ENCODE results near the gene TMEM181. TPM values are rescaled to one million over a fixed set of nuclear protein-coding genes. Genes with fewer than 3 reads are reported as not detected.

The TMEM181 gene
- total and polyA plus RNA-seq, 2 experiments from 2014 or later, result 11.9 to 25.2 TPM

DNA sequence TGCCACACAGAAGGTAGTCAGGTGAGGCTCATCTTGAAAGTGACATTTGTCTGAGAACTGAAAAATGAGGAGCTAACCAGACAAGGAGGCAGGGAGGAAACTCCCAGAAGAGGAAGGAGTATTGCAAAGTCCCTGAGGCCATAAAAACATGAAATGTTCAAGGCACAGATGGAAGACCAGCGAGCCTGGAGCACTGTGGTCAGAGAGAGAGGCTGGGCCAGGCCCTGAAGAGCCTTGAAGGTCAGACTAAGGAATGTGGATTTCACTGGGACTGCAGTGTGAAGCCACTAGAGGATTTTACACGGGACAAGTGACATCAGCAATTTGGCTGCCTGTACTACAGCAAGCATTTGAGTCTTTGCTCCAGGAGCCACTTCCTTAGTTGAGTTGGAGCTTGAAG is 21.1 kb upstream of the TMEM181 start (continued):
- TF ChIP-seq ZNF331 (CRISPR knock-in tag; IDR thresholded peaks at IDR 0.05; ENCODE audit: low read depth) (no peak), EZH2 (IDR thresholded peaks at IDR 0.05; ENCODE audit: low read depth, unreplicated experiment) (no peak), JUNB (IDR thresholded peaks at IDR 0.05; ENCODE audit: unreplicated experiment) (no peak)
- TF ChIP-seq, protein P1, sequence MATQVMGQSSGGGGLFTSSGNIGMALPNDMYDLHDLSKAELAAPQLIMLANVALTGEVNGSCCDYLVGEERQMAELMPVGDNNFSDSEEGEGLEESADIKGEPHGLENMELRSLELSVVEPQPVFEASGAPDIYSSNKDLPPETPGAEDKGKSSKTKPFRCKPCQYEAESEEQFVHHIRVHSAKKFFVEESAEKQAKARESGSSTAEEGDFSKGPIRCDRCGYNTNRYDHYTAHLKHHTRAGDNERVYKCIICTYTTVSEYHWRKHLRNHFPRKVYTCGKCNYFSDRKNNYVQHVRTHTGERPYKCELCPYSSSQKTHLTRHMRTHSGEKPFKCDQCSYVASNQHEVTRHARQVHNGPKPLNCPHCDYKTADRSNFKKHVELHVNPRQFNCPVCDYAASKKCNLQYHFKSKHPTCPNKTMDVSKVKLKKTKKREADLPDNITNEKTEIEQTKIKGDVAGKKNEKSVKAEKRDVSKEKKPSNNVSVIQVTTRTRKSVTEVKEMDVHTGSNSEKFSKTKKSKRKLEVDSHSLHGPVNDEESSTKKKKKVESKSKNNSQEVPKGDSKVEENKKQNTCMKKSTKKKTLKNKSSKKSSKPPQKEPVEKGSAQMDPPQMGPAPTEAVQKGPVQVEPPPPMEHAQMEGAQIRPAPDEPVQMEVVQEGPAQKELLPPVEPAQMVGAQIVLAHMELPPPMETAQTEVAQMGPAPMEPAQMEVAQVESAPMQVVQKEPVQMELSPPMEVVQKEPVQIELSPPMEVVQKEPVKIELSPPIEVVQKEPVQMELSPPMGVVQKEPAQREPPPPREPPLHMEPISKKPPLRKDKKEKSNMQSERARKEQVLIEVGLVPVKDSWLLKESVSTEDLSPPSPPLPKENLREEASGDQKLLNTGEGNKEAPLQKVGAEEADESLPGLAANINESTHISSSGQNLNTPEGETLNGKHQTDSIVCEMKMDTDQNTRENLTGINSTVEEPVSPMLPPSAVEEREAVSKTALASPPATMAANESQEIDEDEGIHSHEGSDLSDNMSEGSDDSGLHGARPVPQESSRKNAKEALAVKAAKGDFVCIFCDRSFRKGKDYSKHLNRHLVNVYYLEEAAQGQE (IDR thresholded peaks at IDR 0.05; ENCODE audit: unreplicated experiment), result no peak

DNA sequence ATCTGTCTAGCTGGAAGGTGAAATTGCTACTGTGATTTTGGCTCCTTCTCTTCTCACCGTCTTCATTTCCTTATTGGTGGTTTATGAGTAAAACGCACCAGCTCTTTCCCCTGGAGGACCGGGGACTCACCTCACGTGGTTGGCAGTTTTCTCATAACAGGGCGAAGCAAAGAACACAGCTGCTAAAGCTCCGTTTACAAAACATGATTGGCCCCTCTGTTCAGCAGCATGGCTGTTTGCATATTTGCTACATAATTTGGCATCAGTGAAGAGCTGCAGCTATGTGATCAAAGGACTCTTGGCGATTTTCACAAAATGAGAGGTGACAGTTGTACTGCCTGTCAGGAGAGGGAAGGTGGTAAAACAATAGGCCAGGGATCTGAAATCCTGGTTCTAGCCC is 20.5 kb upstream of the TMEM181 start:
- H3K9me2 ChIP-seq (ENCODE audit: insufficient read depth), result no peaks in the 10 kb centered on the region
- Mint-ChIP-seq H3K4me3 (no peak overlapping the region; the same call in 2 of the 3 replicates), H3K27ac (no peak overlapping the region), H3K4me1 (peaks cover 7% of the 10 kb centered on the region), H3K9me3 (no peaks in the 10 kb centered on the region; the same call in 2 of the 3 replicates), H3K27me3 (ENCODE audit: insufficient read depth, low read depth, poor library complexity) (peaks cover 20% of the 10 kb centered on the region), H3K36me3 (ENCODE audit: low read depth) (no peaks in the 10 kb centered on the region; the same call in 2 of the 3 replicates)
- 0 out of 2 replicates have a peak, but pooled peaks cover 6% of the 10 kb centered on the region for H4K20me1 ChIP-seq (replicated peaks; ENCODE audit: insufficient read depth)
- ATAC-seq (no peak), DNase-seq (ENCODE audit: low spot score) (no peak)
- H2AFZ ChIP-seq, result no peak overlapping the region
- no peaks in the 10 kb centered on the region for H3K36me3 ChIP-seq (ENCODE audit: insufficient read depth)
- H3K27me3 ChIP-seq (ENCODE audit: insufficient read depth), result peaks cover 20% of the 10 kb centered on the region
- peaks cover 9% of the 10 kb centered on the region; the same call in 1 of the 2 replicates for H3K79me2 ChIP-seq (replicated peaks; ENCODE audit: insufficient read depth)
- TF ChIP-seq EZH2 (IDR thresholded peaks at IDR 0.05; ENCODE audit: low read depth, unreplicated experiment), result no peak
- peaks cover 14% of the 10 kb centered on the region; the same call in 1 of the 2 replicates for H3K4me1 ChIP-seq (ENCODE audit: insufficient read depth)
- no peaks in the 10 kb centered on the region; the same call in 1 of the 2 replicates for H3F3A ChIP-seq (replicated peaks; ENCODE audit: low read depth)
- no peak overlapping the region for H3K4me3 ChIP-seq
- no peak overlapping the region for H3K4me2 ChIP-seq
- H3K27ac ChIP-seq (ENCODE audit: low read depth), result no peak overlapping the region

DNA sequence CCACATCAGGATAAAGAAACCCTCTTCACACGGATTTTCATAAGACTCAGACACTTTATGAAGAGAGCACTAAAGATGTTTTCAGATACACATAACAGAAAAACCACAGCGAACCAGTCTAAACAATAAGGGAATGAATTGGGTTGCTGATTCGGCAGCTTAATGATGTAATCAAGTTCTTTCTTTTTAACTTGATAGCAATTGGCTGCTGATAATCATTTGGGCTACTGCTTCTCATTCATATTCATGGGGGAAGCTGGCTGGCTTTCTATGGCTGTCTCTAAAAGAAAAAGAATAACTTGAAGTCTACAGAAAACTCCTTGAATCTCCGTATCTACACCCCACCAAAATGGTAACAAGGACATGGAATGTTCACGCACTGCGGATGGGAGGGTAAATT is 20.0 kb upstream of the TMEM181 start:
- H3K27ac ChIP-seq (ENCODE audit: low read depth), result no peak overlapping the region
- Mint-ChIP-seq H3K9me3 (no peaks in the 10 kb centered on the region; the same call in 2 of the 3 replicates), H3K27ac (no peak overlapping the region; the same call in 1 of the 2 replicates), H3K4me3 (no peak overlapping the region), H3K4me1 (peaks cover 10% of the 10 kb centered on the region), H3K27me3 (ENCODE audit: insufficient read depth, low read depth, poor library complexity) (peaks cover 19% of the 10 kb centered on the region), H3K36me3 (ENCODE audit: low read depth) (peaks cover 2% of the 10 kb centered on the region; the same call in 1 of the 3 replicates)
- H2AFZ ChIP-seq, result no peak overlapping the region
- no peaks in the 10 kb centered on the region for H3K9me2 ChIP-seq (ENCODE audit: insufficient read depth)
- no peak overlapping the region for H3K4me3 ChIP-seq
- H3K27me3 ChIP-seq (ENCODE audit: insufficient read depth), result peaks cover 20% of the 10 kb centered on the region
- TF ChIP-seq EZH2phosphoT487 (IDR thresholded peaks at IDR 0.05; ENCODE audit: unreplicated experiment) (no peak), ZNF331 (CRISPR knock-in tag; IDR thresholded peaks at IDR 0.05; ENCODE audit: low read depth) (no peak), JUNB (IDR thresholded peaks at IDR 0.05; ENCODE audit: unreplicated experiment) (no peak)
- TF ChIP-seq, protein P2, sequence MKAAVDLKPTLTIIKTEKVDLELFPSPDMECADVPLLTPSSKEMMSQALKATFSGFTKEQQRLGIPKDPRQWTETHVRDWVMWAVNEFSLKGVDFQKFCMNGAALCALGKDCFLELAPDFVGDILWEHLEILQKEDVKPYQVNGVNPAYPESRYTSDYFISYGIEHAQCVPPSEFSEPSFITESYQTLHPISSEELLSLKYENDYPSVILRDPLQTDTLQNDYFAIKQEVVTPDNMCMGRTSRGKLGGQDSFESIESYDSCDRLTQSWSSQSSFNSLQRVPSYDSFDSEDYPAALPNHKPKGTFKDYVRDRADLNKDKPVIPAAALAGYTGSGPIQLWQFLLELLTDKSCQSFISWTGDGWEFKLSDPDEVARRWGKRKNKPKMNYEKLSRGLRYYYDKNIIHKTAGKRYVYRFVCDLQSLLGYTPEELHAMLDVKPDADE (IDR thresholded peaks at IDR 0.05), result no peak
- H3F3A ChIP-seq (replicated peaks; ENCODE audit: low read depth), result no peaks in the 10 kb centered on the region; the same call in 1 of the 2 replicates
- no peak for ATAC-seq
- H3K79me2 ChIP-seq (replicated peaks; ENCODE audit: insufficient read depth), result peaks cover 9% of the 10 kb centered on the region; the same call in 1 of the 2 replicates
- H4K20me1 ChIP-seq (replicated peaks; ENCODE audit: insufficient read depth), result 0 out of 2 replicates have a peak, but pooled peaks cover 6% of the 10 kb centered on the region
- no peak overlapping the region for H3K4me2 ChIP-seq
- no peaks in the 10 kb centered on the region for H3K36me3 ChIP-seq (ENCODE audit: insufficient read depth)
- DNase-seq (ENCODE audit: low spot score), result no peak
- H3K4me1 ChIP-seq (ENCODE audit: insufficient read depth), result peaks cover 14% of the 10 kb centered on the region; the same call in 1 of the 2 replicates

All from GM23338 (cell line).